H1 (cell line): ENCODE data around the gene DUSP18. TPM values are rescaled to one million over a fixed set of nuclear protein-coding genes. Genes with fewer than 3 reads are reported as not detected.

Experiments
- TAF7 ChIP-seq: optimal IDR thresholded peaks from 2 replicates; pipeline ENCODE3; 2011; ENCODE audit warnings: low read depth, mild to moderate bottlenecking, inconsistent platforms, low read length, moderate library complexity, borderline replicate concordance
- polyA plus RNA-seq, 7 experiments: library from polyadenylated mRNA; depleted of rRNA in 3 of 7; stranded (reverse) in 5 of 7; unstranded in 2 of 7; fragments of >200 nt in 5 of 7; fragments of 200-250 nt in 2 of 7; gene quantifications; 1 replicate in 5 of 7; 2 replicates in 1 of 7; 4 replicates in 1 of 7; pipeline versions ENCODE4 v1.2.1 to v1.2.3, GENCODE V29; 2011 to 2013; ENCODE audit warnings: missing spikeins in 2 of 7, mixed read lengths in 2 of 7
- total RNA-seq: library from RNA; stranded (reverse); fragmentation: NEBNext Ultra II Directional; extraction: Animal tissue kit (Norgen Biotek cat#: 25700); gene quantifications from 2 replicates; pipeline ENCODE4 v1.2.1, GENCODE V29; 2021
- TF ChIP-seq, protein P1 (sequence below): fragments of 300-600 bp; sonication (generic); IDR thresholded peaks from 2 replicates; pipeline ENCODE4 v1.7.1; 2012; ENCODE audit warnings: low read length, moderate library complexity, mild to moderate bottlenecking, inconsistent platforms; ENCODE audit not compliant: insufficient replicate concordance

DUSP18 gene
- total and polyA plus RNA-seq, 2 of the 8 experiments (the other 6 are each of a cell fraction or from before 2014, with no cell fraction given): 2.6 to 7.3 TPM

DNA sequence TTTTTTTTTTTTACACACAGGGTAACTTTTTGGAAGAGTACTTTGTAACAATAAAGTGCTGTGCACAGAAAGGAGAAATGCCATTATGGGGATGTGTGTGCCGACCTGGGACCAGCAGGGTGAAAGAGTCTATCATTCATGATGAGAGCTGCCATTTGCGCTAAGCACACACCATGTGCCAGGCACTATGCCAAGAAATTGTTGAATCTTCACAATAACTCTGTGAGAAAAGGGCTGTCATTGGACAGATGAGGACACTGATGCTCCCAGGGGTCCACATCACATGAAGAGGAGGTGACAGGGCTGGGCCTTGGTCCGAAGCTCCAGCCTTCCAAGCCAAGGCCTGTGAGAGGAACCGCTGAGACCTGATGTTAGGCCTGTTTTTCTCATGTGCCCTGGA is 5.6 kb downstream of the DUSP18 start (continued):
- TF ChIP-seq, protein P1, sequence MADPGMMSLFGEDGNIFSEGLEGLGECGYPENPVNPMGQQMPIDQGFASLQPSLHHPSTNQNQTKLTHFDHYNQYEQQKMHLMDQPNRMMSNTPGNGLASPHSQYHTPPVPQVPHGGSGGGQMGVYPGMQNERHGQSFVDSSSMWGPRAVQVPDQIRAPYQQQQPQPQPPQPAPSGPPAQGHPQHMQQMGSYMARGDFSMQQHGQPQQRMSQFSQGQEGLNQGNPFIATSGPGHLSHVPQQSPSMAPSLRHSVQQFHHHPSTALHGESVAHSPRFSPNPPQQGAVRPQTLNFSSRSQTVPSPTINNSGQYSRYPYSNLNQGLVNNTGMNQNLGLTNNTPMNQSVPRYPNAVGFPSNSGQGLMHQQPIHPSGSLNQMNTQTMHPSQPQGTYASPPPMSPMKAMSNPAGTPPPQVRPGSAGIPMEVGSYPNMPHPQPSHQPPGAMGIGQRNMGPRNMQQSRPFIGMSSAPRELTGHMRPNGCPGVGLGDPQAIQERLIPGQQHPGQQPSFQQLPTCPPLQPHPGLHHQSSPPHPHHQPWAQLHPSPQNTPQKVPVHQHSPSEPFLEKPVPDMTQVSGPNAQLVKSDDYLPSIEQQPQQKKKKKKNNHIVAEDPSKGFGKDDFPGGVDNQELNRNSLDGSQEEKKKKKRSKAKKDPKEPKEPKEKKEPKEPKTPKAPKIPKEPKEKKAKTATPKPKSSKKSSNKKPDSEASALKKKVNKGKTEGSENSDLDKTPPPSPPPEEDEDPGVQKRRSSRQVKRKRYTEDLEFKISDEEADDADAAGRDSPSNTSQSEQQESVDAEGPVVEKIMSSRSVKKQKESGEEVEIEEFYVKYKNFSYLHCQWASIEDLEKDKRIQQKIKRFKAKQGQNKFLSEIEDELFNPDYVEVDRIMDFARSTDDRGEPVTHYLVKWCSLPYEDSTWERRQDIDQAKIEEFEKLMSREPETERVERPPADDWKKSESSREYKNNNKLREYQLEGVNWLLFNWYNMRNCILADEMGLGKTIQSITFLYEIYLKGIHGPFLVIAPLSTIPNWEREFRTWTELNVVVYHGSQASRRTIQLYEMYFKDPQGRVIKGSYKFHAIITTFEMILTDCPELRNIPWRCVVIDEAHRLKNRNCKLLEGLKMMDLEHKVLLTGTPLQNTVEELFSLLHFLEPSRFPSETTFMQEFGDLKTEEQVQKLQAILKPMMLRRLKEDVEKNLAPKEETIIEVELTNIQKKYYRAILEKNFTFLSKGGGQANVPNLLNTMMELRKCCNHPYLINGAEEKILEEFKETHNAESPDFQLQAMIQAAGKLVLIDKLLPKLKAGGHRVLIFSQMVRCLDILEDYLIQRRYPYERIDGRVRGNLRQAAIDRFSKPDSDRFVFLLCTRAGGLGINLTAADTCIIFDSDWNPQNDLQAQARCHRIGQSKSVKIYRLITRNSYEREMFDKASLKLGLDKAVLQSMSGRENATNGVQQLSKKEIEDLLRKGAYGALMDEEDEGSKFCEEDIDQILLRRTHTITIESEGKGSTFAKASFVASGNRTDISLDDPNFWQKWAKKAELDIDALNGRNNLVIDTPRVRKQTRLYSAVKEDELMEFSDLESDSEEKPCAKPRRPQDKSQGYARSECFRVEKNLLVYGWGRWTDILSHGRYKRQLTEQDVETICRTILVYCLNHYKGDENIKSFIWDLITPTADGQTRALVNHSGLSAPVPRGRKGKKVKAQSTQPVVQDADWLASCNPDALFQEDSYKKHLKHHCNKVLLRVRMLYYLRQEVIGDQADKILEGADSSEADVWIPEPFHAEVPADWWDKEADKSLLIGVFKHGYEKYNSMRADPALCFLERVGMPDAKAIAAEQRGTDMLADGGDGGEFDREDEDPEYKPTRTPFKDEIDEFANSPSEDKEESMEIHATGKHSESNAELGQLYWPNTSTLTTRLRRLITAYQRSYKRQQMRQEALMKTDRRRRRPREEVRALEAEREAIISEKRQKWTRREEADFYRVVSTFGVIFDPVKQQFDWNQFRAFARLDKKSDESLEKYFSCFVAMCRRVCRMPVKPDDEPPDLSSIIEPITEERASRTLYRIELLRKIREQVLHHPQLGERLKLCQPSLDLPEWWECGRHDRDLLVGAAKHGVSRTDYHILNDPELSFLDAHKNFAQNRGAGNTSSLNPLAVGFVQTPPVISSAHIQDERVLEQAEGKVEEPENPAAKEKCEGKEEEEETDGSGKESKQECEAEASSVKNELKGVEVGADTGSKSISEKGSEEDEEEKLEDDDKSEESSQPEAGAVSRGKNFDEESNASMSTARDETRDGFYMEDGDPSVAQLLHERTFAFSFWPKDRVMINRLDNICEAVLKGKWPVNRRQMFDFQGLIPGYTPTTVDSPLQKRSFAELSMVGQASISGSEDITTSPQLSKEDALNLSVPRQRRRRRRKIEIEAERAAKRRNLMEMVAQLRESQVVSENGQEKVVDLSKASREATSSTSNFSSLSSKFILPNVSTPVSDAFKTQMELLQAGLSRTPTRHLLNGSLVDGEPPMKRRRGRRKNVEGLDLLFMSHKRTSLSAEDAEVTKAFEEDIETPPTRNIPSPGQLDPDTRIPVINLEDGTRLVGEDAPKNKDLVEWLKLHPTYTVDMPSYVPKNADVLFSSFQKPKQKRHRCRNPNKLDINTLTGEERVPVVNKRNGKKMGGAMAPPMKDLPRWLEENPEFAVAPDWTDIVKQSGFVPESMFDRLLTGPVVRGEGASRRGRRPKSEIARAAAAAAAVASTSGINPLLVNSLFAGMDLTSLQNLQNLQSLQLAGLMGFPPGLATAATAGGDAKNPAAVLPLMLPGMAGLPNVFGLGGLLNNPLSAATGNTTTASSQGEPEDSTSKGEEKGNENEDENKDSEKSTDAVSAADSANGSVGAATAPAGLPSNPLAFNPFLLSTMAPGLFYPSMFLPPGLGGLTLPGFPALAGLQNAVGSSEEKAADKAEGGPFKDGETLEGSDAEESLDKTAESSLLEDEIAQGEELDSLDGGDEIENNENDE: no peak
- TF ChIP-seq TAF7: no peak
